Measurements from ENCODE around the gene REXO4.
A peak's percentile ranks its signal among the peaks of the same experiment; 100 is the strongest.
"Not testable (repeated sequence)": the region's sequence is repeated elsewhere in the genome, so short reads cannot be mapped to it uniquely, and the experiment has no call there.

The REXO4 gene

GRCh38 chr9:133421615-133422542, 4.1 kb upstream of the REXO4 start, which contains the start of gene ADAMTS13:
Gene ADAMTS13 (plus strand): TSS chr9:133422367. CDS start chr9:133422444, 77 bp downstream.
- peak; percentile 78 for DNase-seq (ENCODE audit: low read depth, low spot score)

- DNase-seq (ENCODE audit: low read depth, low spot score) = peak; percentile 30
Measured at GRCh38 chr9:133420392-133420827, 2.6 kb upstream of the REXO4 start.

- no peak for DNase-seq (ENCODE audit: low read depth, low spot score)
Measured at GRCh38 chr9:133419005-133419404, 1.2 kb upstream of the REXO4 start.

GRCh38 chr9:133415170-133415569, 2.6 kb downstream of the REXO4 start:
- DNase-seq (ENCODE audit: low read depth, low spot score) = no peak

- DNase-seq (ENCODE audit: low read depth, low spot score) = no peak
Measured at GRCh38 chr9:133408042-133408441, 9.8 kb downstream of the REXO4 start.

GRCh38 chr9:133406480-133407307, 11.1 kb downstream of the REXO4 start:
- peak; percentile 92 for DNase-seq (ENCODE audit: low read depth, low spot score)

GRCh38 chr9:133405508-133406438, 12.0 kb downstream of the REXO4 start:
- no peak for DNase-seq (ENCODE audit: low read depth, low spot score)

GRCh38 chr9:133404454-133405002, 13.3 kb downstream of the REXO4 start:
- DNase-seq (ENCODE audit: low read depth, low spot score) = no peak

- peak; percentile 51 for DNase-seq (ENCODE audit: low read depth, low spot score)
Measured at GRCh38 chr9:133403766-133404453, 13.9 kb downstream of the REXO4 start.

GRCh38 chr9:133402689-133403088, 15.1 kb downstream of the REXO4 start:
- no peak for DNase-seq (ENCODE audit: low read depth, low spot score)

- no peak for DNase-seq (ENCODE audit: low read depth, low spot score)
Measured at GRCh38 chr9:133401588-133401987, 16.2 kb downstream of the REXO4 start.

- DNase-seq (ENCODE audit: low read depth, low spot score) = no peak
Measured at GRCh38 chr9:133400292-133400691, 17.5 kb downstream of the REXO4 start.

GRCh38 chr9:133397895-133398294, 19.9 kb downstream of the REXO4 start:
- no peak for DNase-seq (ENCODE audit: low read depth, low spot score)

- no peak for DNase-seq (ENCODE audit: low read depth, low spot score)
Measured at GRCh38 chr9:133397370-133397769, 20.4 kb downstream of the REXO4 start.

GRCh38 chr9:133396952-133397351, 20.9 kb downstream of the REXO4 start:
- DNase-seq (ENCODE audit: low read depth, low spot score) = peak; percentile 82

- no peak for DNase-seq (ENCODE audit: low read depth, low spot score)
Measured at GRCh38 chr9:133394687-133395271, 23.0 kb downstream of the REXO4 start.

GRCh38 chr9:133393399-133393798, 24.4 kb downstream of the REXO4 start:
- no peak for DNase-seq (ENCODE audit: low read depth, low spot score)

- not testable (repeated sequence) for DNase-seq (ENCODE audit: low read depth, low spot score)
Measured at GRCh38 chr9:133392308-133392707, 25.5 kb downstream of the REXO4 start.

- not testable (repeated sequence) for DNase-seq (ENCODE audit: low read depth, low spot score)
Measured at GRCh38 chr9:133391449-133391848, 26.4 kb downstream of the REXO4 start.

- no peak for DNase-seq (ENCODE audit: low read depth, low spot score)
Measured at GRCh38 chr9:133390713-133391112, 27.1 kb downstream of the REXO4 start.
